Neural crest cell (in vitro differentiated cells): ENCODE results near the gene CD47. TPM values are rescaled to one million over a fixed set of nuclear protein-coding genes. Genes with fewer than 3 reads are reported as not detected.

Experiments used
- DNase-seq: peaks from one replicate; pipeline ENCODE4 v3.0.0; 2021; ENCODE audit warnings: low read depth, mixed read lengths, low spot score
- H3K27ac Mint-ChIP-seq: one replicate; pipeline ENCODE4 v1.8.0; 2021; ENCODE audit warnings: mild to moderate bottlenecking, mixed read lengths; ENCODE audit not compliant: unreplicated experiment
- H3K27me3 Mint-ChIP-seq: 2 replicates; pipeline ENCODE4 v1.8.0; 2021; ENCODE audit warnings: low read depth, mild to moderate bottlenecking, mixed read lengths
- H3K36me3 Mint-ChIP-seq: 2 replicates; pipeline ENCODE4 v1.8.0; 2021; ENCODE audit warnings: low read depth, mild to moderate bottlenecking, mixed read lengths
- H3K4me1 Mint-ChIP-seq: 2 replicates; pipeline ENCODE4 v1.8.0; 2021; ENCODE audit warnings: mixed read lengths
- H3K4me3 Mint-ChIP-seq: one replicate; pipeline ENCODE4 v1.8.0; 2021; ENCODE audit warnings: mild to moderate bottlenecking, mixed read lengths
- H3K9me3 Mint-ChIP-seq: 2 replicates; pipeline ENCODE4 v1.8.0; 2021; ENCODE audit warnings: mixed read lengths
- CTCF ChIP-seq: fragments of 200-600 bp; sonication (generic); conservative IDR thresholded peaks from 2 replicates; pipeline ENCODE4 v1.5.0; 2021; ENCODE audit warnings: antibody characterized with exemption, mild to moderate bottlenecking
- total RNA-seq: library from RNA; stranded (reverse); gene quantifications from 2 replicates; pipeline ENCODE4 v1.2.1, GENCODE V29; 2021

The CD47 gene
- total RNA-seq, 1 donor from 2014 or later: 48.3 TPM

- H3K27me3 Mint-ChIP-seq: no peaks in the 10 kb centered on the region
- no peak for DNase-seq
- H3K27ac Mint-ChIP-seq: no peak overlapping the region
- no peak for TF ChIP-seq CTCF
- no peaks in the 10 kb centered on the region for H3K36me3 Mint-ChIP-seq
- H3K4me1 Mint-ChIP-seq: peaks cover 36% of the 10 kb centered on the region
- H3K4me3 Mint-ChIP-seq: no peak overlapping the region
- no peaks in the 10 kb centered on the region for H3K9me3 Mint-ChIP-seq
Measured at GRCh38 chr3:108099679-108100428, 9.0 kb upstream of the CD47 start.

- Mint-ChIP-seq H3K36me3 (no peaks in the 10 kb centered on the region), H3K4me1 (peaks cover 30% of the 10 kb centered on the region), H3K27me3 (no peaks in the 10 kb centered on the region), H3K4me3 (no peak overlapping the region), H3K27ac (no peak overlapping the region), H3K9me3 (no peaks in the 10 kb centered on the region)
- TF ChIP-seq CTCF: no peak
- no peak for DNase-seq
Measured at GRCh38 chr3:108099244-108099643, 8.4 kb upstream of the CD47 start.

GRCh38 chr3:108098003-108098370, 7.2 kb upstream of the CD47 start:
- Mint-ChIP-seq H3K27me3 (peaks cover 1% of the 10 kb centered on the region), H3K27ac (no peak overlapping the region), H3K4me3 (no peak overlapping the region), H3K9me3 (no peaks in the 10 kb centered on the region), H3K36me3 (no peaks in the 10 kb centered on the region), H3K4me1 (peaks cover 18% of the 10 kb centered on the region)
- TF ChIP-seq CTCF: no peak
- DNase-seq: no peak

GRCh38 chr3:108097322-108098002, 6.6 kb upstream of the CD47 start:
- Mint-ChIP-seq H3K36me3 (no peaks in the 10 kb centered on the region), H3K27me3 (peaks cover 6% of the 10 kb centered on the region), H3K4me1 (peaks cover 12% of the 10 kb centered on the region), H3K27ac (no peak overlapping the region), H3K4me3 (no peak overlapping the region), H3K9me3 (no peaks in the 10 kb centered on the region)
- no peak for TF ChIP-seq CTCF
- DNase-seq: no peak

- H3K27ac Mint-ChIP-seq: no peak overlapping the region
- no peaks in the 10 kb centered on the region for H3K9me3 Mint-ChIP-seq
- peak overlapping the region; percentile 38 for H3K4me3 Mint-ChIP-seq
- peaks cover 14% of the 10 kb centered on the region for H3K27me3 Mint-ChIP-seq
- no peaks in the 10 kb centered on the region for H3K36me3 Mint-ChIP-seq
- no peak for TF ChIP-seq CTCF
- H3K4me1 Mint-ChIP-seq: peaks cover 15% of the 10 kb centered on the region
- no peak for DNase-seq
Measured at GRCh38 chr3:108096532-108097321, 5.9 kb upstream of the CD47 start.
